Measurements from ENCODE around the gene RPL5.
A peak's percentile ranks its signal among the peaks of the same experiment; 100 is the strongest.

RPL5 gene

GRCh38 chr1:92820551-92820950 lies 11.3 kb upstream of the RPL5 start:
- no peak for DNase-seq

DNA sequence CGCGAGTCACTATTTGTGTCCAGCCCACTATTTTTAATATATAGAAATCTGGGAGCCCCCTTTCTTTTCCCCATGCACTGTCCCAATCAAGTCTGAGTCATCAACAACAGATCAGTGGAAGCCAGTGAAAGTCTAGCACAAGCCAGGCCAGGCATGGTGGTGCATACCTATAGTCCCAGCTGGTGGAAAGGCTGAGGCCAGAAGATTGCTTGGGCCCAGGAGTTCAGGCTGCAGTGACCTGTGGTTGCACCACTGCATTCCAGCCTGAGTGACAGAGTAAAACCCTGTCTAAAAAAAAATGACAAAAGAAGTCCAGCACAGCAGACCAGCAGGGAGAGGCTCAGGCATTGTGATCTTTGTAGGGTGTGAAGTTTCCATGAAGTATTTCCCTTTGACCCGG lies 9.0 kb upstream of the RPL5 start:
- no peak for DNase-seq

- DNase-seq = no peak
Observed at GRCh38 chr1:92826792-92827191, 5.0 kb upstream of the RPL5 start.

- no peak for DNase-seq
Observed at GRCh38 chr1:92831368-92831761, 475 bp upstream of the RPL5 start.

DNA sequence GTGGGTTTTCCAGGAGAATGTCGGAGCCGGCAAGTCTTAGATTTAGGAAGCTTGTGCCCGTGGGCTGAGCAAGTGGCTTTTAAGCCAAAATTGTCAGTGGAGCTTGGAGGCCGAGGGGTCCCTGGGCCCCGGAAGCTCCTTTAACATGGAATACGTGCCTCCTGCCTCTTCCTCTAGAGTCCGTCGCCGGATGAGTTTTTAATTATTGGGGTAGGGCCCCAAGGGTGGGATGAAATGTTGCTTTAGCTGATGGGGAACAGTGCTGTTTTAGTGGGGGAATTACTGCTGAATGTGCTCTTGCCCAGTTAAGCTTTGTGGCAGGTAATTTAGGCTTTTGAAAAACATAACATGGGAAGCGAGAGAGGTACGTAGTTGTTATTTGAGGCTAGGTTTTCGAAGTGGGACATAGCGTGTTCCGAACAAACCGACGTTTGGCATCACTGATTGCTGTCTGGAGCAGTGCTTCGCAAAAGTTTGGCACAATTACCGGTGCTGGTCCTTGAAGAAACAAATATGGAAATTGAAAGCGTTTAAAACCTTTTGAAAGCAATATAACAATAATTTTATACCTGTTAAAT lies 786 bp downstream of the RPL5 start:
- DNase-seq = no peak

GRCh38 chr1:92833840-92834239 lies 2.0 kb downstream of the RPL5 start:
- DNase-seq = no peak

DNA sequence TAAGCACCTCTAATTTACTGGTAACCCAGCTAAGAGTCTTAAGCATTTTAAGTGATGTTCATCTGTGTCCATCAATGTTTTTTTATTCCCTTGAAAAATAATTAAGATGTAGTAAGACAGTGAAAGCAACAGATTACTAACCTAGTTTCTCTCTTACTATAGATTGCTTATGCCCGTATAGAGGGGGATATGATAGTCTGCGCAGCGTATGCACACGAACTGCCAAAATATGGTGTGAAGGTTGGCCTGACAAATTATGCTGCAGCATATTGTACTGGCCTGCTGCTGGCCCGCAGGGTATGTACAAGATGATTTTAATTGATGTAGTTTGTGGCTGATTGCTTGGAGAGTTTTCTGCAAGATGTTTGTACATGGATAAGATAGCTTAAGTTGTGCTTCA lies 2.8 kb downstream of the RPL5 start:
- DNase-seq = no peak

- no peak for DNase-seq
Observed at GRCh38 chr1:92837062-92837461, 5.2 kb downstream of the RPL5 start.

DNA sequence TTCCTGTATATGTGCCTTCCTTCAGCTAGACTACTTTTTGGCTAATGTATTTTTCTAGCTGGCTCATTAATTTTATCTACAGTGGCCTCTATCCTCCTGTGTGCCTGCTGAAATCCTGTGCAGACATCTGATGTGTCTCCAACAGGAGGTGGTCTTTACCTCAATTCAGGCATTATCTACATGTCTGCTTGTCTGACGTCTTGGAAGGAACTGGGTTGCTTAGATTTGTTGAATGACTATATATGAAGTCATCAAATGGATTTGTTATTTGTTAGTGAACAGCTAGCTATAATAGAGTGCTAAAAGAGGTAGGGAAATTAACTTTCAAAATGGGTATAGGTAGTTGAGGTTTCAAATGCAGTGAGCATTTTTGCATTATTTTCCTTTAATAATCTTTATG lies 6.7 kb downstream of the RPL5 start:
- no peak for DNase-seq

DNA sequence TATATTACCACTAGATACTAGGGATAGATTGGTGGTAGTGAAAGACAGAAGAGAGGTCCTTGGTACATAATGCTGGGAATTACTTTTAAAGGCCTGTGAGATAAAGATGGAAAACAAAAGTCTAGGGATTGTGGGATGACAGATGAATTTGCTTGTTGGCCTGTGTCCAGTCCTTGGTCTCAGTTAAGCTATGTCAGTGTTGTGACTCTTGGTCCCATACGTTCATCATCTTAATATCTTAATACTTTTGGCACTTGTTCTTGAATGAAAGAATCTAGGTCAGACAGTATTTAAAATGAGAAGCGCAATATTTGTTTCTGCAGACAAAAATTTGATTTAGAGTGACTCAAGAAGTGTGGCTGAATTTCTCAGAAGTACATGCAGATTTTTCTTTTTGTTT lies 7.6 kb downstream of the RPL5 start:
- no peak for DNase-seq

DNA sequence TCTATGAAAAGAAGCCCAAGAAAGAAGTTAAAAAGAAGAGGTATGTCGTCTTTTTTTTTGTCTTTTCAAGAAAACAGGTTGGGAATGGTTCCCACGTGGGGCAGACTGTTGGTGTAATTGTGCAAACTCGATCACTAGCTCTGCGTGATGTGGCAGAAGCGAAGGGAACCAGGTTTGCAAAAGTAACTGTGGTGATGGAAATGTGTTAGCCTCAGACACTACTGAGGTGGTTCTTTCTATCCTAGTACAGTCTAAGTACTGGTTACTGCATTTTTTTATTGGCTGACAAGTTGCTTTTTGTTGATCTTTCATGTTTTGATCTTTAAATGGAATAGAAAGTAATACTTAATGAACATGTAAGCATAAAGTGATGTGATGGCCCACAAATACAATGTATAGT lies 8.8 kb downstream of the RPL5 start:
- DNase-seq = no peak

DNA sequence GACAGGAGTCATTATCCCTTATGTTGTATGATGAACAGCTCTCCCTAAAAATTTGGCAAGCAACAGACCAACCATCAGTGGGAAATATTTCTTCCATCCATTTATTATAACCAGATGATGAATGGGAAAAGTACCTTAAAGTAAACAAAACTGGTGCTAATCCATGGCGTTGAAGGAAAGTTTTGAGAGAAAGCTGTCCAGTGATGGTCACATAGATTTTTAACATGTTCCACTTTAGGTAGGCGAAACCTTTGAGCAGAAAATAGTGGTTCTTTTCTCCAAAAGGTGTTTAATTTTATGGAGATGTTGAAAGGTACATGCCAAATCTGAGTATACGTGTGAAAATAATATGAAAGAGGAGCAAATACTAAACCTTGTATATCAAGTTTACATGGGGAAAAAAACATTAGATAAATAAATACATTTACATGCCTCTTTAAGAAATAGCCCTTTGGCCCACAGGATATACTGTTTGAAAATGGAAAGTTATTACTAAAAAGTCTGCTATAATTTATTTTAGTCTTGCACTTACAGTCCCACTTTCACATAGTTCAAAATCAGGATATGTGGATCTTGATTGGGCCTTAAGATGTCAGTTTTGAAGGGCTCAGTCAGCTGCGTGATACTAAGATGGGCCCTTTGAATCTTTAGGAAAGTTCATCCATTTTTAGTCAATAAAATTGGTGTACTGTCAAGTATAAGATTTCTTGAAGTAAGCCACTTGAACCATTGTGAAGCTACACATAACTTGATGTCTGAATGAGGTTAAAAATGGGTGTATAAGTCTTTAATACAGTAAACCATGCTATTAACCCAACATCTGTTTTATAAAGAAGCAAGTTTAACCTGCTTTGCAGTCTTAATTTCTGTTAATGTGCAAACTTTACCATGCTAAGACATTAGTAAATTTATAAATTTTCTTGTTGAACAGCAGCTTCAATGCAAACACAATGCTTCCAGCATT lies 10.5 kb downstream of the RPL5 start:
- DNase-seq = no peak

DNA sequence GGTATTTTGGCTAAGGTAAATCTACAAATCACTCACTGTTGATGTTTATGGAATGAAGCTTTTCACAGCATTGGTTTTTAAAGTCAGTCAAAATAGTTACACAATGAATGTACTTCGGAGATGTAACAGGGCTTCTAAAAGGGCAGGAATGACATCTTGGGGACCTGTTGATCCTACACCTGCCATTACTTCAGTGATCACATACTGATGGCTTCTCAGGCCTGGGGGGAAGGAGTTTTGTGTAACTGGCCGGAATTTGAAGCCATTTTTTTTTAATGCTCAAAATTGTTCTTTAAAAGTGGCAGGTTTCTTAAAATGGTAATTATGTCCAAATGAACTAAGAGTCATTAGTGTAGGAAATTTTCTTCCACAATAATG lies 11.2 kb downstream of the RPL5 start:
- DNase-seq = no peak

DNA sequence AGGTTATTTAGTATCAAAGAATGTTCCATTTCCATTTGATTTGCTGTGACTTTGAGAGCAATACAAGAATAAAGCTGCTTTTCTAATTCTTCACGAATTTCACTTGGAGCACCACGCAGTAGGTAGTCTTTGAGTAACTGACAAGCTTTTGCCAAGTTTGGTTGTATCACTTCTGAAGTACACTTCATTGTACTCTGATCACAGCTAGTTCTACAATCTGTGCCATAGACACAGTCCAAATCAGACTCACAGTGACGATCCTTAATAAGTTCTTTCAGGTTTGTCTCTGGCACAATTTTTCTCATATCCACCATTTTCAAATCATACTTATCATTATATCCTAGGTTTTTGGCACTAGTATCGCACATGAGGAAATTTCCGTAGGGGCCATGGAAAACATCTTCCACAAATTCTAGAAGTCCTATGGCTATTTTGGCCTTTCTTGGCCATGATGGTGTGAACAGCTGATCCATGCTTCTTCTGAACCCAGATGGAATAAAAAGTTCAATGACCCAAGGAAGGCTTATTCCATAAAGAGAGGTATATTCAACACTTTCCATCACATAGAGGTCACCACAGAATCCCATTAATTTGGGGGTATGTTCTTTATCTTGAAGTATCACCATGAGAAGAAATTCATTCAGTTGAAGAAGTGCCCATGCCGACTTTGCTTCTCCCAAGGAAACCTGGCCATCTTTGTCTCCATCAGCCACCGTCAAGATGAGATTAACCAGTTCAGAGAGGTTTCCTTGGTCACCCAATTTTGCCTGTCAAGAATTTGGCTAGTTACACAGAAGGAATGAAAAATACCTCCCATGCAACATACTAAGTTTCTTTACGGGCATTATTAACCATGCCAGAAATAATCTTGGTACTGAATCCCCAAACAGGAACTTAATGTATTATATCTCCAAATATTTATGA lies 11.9 kb downstream of the RPL5 start:
- DNase-seq = no peak

DNA sequence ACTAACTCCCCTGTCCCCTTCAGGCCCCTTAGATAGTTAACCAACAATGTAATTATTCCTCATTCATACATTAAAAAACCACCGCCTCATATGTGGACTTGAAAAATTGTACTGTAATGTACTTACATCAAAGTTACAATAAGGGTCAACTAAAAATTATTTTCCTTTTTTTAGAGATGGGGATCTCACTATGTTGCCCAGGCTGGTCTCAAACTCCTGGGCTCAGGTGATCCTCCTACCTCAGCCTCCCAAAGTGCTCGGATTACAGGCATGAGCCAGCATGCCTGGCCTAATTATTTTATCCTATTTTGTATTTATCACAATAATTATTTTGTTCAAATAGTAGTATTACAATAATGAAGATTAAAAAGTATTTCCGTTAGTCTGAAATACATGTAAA lies 12.6 kb downstream of the RPL5 start:
- no peak for DNase-seq

DNA sequence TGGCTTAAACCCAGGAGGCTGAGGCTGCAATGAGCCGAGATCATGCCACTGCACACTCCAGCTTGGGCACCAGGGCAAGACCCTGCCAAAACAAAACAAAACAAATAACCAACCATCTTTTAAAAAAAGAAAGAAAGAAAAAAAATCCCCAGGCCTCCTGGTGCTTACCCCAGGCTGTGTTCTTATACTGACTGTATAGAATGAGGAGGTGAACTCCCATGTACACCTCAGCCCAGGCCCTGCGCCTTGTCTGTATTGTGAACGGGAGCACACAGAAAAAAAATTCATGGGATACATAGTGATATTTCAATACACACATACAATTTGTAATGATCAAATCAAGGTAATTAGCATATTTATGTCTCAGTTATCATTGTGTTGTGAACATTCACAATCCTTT lies 14.1 kb downstream of the RPL5 start:
- no peak for DNase-seq

GRCh38 chr1:92848201-92848600 lies 16.4 kb downstream of the RPL5 start:
- no peak for DNase-seq

GRCh38 chr1:92850019-92850418 lies 18.2 kb downstream of the RPL5 start:
- no peak for DNase-seq

DNA sequence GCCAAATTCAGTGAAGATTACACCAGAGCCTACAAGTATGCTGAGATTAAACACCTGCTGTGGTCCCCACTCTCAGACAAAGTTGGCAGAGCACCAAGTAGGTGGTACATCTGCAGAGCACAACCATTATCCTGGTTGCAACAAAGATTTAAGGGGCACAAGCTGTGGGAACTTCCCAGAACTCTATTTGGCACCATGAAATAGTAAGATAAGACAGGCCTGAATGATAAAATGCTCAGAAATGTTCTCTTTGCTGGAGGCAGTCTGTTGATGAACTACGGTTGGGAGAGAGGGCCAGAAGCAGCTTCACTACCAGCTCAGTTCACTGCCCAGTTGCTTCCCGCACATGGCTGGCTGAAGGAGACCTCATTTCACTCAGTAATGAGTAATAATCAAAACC lies 19.9 kb downstream of the RPL5 start:
- DNase-seq = no peak

- no peak for DNase-seq
Observed at GRCh38 chr1:92853299-92853698, 21.5 kb downstream of the RPL5 start.

DNA sequence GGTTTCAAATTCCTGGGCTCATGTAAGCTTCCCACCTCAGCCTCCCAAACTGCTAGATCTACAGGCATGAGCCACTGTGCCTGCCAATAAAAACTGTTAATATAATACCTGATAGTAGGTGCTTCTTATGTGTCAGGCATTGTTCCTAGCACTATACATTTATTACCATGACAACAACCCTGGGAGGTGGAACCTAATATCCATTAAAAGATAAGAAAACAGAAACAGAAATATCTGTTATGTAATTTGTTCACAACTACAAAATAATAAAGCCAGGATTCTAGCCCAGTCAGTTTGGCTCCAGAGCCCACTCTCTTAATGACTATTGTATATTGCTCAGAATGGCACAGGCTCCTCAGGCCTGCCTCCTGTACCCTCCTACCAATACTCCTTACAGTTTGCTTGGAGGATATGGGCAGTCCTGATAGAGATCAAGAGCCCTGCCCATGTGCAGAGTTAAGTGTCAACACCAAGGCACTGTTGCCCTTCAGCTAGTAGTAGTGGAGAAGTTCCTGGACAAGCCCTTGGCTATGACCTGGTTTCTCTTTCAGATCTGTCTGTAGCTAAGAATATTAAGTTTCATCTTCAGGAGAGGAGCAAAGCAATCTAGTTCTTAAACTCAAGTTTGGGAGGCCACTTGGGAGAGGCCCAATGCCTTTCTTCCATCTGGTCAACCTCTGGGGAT lies 22.4 kb downstream of the RPL5 start:
- DNase-seq = peak; percentile 94

- DNase-seq = no peak
Observed at GRCh38 chr1:92855236-92855635, 23.4 kb downstream of the RPL5 start.

DNA sequence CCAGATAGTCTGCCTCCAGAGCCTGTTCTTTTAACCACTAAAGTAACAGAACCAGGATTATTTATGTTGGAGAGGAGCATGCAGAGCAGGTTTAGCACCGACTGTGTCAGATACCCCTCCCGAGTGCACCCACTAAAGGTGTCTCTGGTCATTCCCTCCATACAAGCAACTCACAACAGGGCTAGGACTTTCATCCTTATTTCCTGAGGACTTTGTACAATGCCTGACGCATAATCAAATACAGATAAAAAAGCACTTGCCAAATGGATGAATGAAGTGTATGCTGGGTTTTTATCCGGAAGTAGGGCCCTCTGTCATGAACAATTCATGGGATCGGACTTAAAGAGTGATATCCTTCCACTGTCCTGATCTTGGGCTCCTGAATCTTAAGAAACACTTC lies 26.0 kb downstream of the RPL5 start:
- DNase-seq = no peak
